Mammary epithelial cell (primary cell): ENCODE results near the gene CTIF.

Source experiments
- CTCF ChIP-seq, 2 donors: IDR thresholded peaks in 1 of 2; conservative IDR thresholded peaks in 1 of 2; 2 replicates each; pipeline ENCODE4 v1.5.1; 2011 to 2012; ENCODE audit warnings: inconsistent platforms in 2 of 2, low read length in 2 of 2, mild to moderate bottlenecking in 2 of 2, control low read depth in 1 of 2, low read depth in 1 of 2; ENCODE audit not compliant: insufficient read depth in 1 of 2; ENCODE audit errors: extremely low read depth in 1 of 2
- EZH2 ChIP-seq: IDR thresholded peaks from 2 replicates; pipeline ENCODE4 v1.6.1; 2012; ENCODE audit warnings: low read length, inconsistent platforms, borderline replicate concordance

GRCh38 chr18:48774941-48775340, 236.1 kb downstream of the CTIF start:
- TF ChIP-seq EZH2 (no peak), CTCF (conservative IDR thresholded peaks at IDR 0.05 in 1 of 2, IDR thresholded peaks at IDR 0.05 in 1 of 2; ENCODE audit: extremely low read depth in 1 of 2, insufficient read depth in 1 of 2, low read depth in 1 of 2, low read length in 2 of 2) (no peak)
